H9 (cell line): ENCODE results near the gene MTMR12. TPM values are rescaled to one million over a fixed set of nuclear protein-coding genes. Genes with fewer than 3 reads are reported as not detected.
A peak's percentile ranks its signal among the peaks of the same experiment; 100 is the strongest.

Source experiments
- DNase-seq: peaks from one replicate; pipeline ENCODE4 v3.0.0-alpha.2; 2017
- H2AFZ ChIP-seq: one replicate; pipeline ENCODE4 v1.6.1; 2013; ENCODE audit warnings: mild to moderate bottlenecking, low read length, control low read depth, moderate library complexity
- H2AK5ac ChIP-seq: 2 replicates; pipeline ENCODE4 v1.6.1; 2013; ENCODE audit warnings: low read length, control low read depth, mixed read lengths; ENCODE audit not compliant: insufficient read length
- H2BK120ac ChIP-seq: one replicate; pipeline ENCODE4 v1.6.1; 2013; ENCODE audit warnings: low read depth, mild to moderate bottlenecking, low read length, control low read depth, inconsistent platforms; ENCODE audit not compliant: poor library complexity, severe bottlenecking
- H2BK12ac ChIP-seq: 2 replicates; pipeline ENCODE4 v1.6.1; 2013; ENCODE audit warnings: low read length, control low read depth, mixed read lengths, low read depth; ENCODE audit not compliant: insufficient read length
- H2BK15ac ChIP-seq: 2 replicates; pipeline ENCODE4 v1.6.1; 2013; ENCODE audit warnings: low read depth, low read length, control low read depth
- H2BK20ac ChIP-seq: one replicate; pipeline ENCODE4 v1.6.1; 2013; ENCODE audit warnings: low read depth, mild to moderate bottlenecking, low read length, control low read depth, inconsistent platforms; ENCODE audit not compliant: poor library complexity, severe bottlenecking
- H2BK5ac ChIP-seq: 2 replicates; pipeline ENCODE4 v1.6.1; 2013; ENCODE audit warnings: low read length, control low read depth, mixed read lengths; ENCODE audit not compliant: insufficient read length
- H3K14ac ChIP-seq: 2 replicates; pipeline ENCODE4 v1.6.1; 2013; ENCODE audit warnings: low read length, control low read depth; ENCODE audit not compliant: insufficient read depth
- H3K18ac ChIP-seq: 2 replicates; pipeline ENCODE4 v1.6.1; 2013; ENCODE audit warnings: low read depth, mild to moderate bottlenecking, mixed read lengths, low read length, control low read depth; ENCODE audit not compliant: insufficient read length
- H3K23ac ChIP-seq: 2 replicates; pipeline ENCODE4 v1.6.1; 2013; ENCODE audit warnings: low read length, control low read depth, mixed read lengths, low read depth; ENCODE audit not compliant: insufficient read length
- H3K23me2 ChIP-seq: 2 replicates; pipeline ENCODE4 v1.6.1; 2013; ENCODE audit warnings: low read depth, mild to moderate bottlenecking, mixed read lengths, low read length, control low read depth; ENCODE audit not compliant: insufficient read length, poor library complexity, severe bottlenecking
- H3K27ac ChIP-seq: 2 replicates; pipeline ENCODE4 v1.5.1; 2013; ENCODE audit warnings: low read length, control low read depth, mixed read lengths, low read depth; ENCODE audit not compliant: insufficient read length
- H3K27me3 ChIP-seq: 2 replicates; pipeline ENCODE4 v1.6.1; 2013; ENCODE audit warnings: low read length, control low read depth, inconsistent platforms; ENCODE audit not compliant: insufficient read depth
- H3K4ac ChIP-seq: 2 replicates; pipeline ENCODE4 v1.6.1; 2013; ENCODE audit warnings: low read depth, mild to moderate bottlenecking, control low read depth, inconsistent platforms, low read length, moderate library complexity
- H3K4me1 ChIP-seq: 2 replicates; pipeline ENCODE4 v1.6.1; 2013; ENCODE audit warnings: low read length, control low read depth, inconsistent platforms; ENCODE audit not compliant: insufficient read depth
- H3K4me2 ChIP-seq: 2 replicates; pipeline ENCODE4 v1.6.1; 2013; ENCODE audit warnings: low read length, control low read depth, mixed read lengths; ENCODE audit not compliant: insufficient read length, insufficient read depth
- H3K56ac ChIP-seq: 2 replicates; pipeline ENCODE4 v1.6.1; 2013; ENCODE audit warnings: low read depth, mild to moderate bottlenecking, mixed read lengths, low read length, control low read depth; ENCODE audit not compliant: insufficient read length
- H3K79me1 ChIP-seq: 2 replicates; pipeline ENCODE4 v1.6.1; 2013; ENCODE audit warnings: low read depth, mild to moderate bottlenecking, moderate library complexity, low read length, control low read depth, inconsistent platforms; ENCODE audit not compliant: insufficient read depth, poor library complexity, severe bottlenecking
- H3K79me2 ChIP-seq: 2 replicates; pipeline ENCODE4 v1.6.1; 2013; ENCODE audit warnings: low read length, control low read depth, inconsistent platforms; ENCODE audit not compliant: insufficient read depth
- H3K9ac ChIP-seq: 2 replicates; pipeline ENCODE4 v1.6.1; 2013; ENCODE audit warnings: low read length, control low read depth, mixed read lengths; ENCODE audit not compliant: insufficient read length; ENCODE audit errors: extremely low read depth
- H3K9me3 ChIP-seq: one replicate; pipeline ENCODE4 v1.6.1; 2013; ENCODE audit warnings: low read depth, low read length, inconsistent platforms; ENCODE audit not compliant: control insufficient read depth
- H3T11ph ChIP-seq: one replicate; pipeline ENCODE4 v1.6.1; 2013; ENCODE audit warnings: mild to moderate bottlenecking, low read length, control low read depth, inconsistent platforms
- H4K20me1 ChIP-seq: one replicate; pipeline ENCODE4 v1.6.1; 2013; ENCODE audit not compliant: control insufficient read depth, insufficient read length, insufficient read depth
- H4K5ac ChIP-seq: 2 replicates; pipeline ENCODE4 v1.6.1; 2013; ENCODE audit warnings: low read depth, mild to moderate bottlenecking, mixed read lengths, low read length, control low read depth; ENCODE audit not compliant: insufficient read length
- H4K8ac ChIP-seq: replicated peaks from 2 replicates; pipeline ENCODE4 v1.6.1; 2013; ENCODE audit warnings: low read length, control low read depth, mixed read lengths, low read depth; ENCODE audit not compliant: insufficient read length
- H4K91ac ChIP-seq: 2 replicates; pipeline ENCODE4 v1.6.1; 2013; ENCODE audit warnings: low read depth, mild to moderate bottlenecking, moderate library complexity, mixed read lengths, low read length, control low read depth; ENCODE audit not compliant: insufficient read length
- H3K27ac Mint-ChIP-seq, 3 experiments: 2 replicates in 2 of 3; 3 replicates in 1 of 3; pipeline ENCODE4 v1.8.0; 2020 to 2021; ENCODE audit warnings: mixed read lengths in 3 of 3, mild to moderate bottlenecking in 1 of 3, moderate library complexity in 1 of 3
- H3K27me3 Mint-ChIP-seq: 2 replicates; pipeline ENCODE4 v1.8.0; 2021; ENCODE audit warnings: low read depth, mild to moderate bottlenecking, moderate library complexity, mixed read lengths
- H3K36me3 Mint-ChIP-seq, 3 experiments: 2 replicates in 2 of 3; 3 replicates in 1 of 3; pipeline ENCODE4 v1.8.0; 2020 to 2021; ENCODE audit warnings: low read depth in 3 of 3, mixed read lengths in 3 of 3; ENCODE audit not compliant: insufficient read depth in 1 of 3
- H3K4me1 Mint-ChIP-seq, 2 experiments: 2 replicates each; pipeline ENCODE4 v1.8.0; 2020; ENCODE audit warnings: mixed read lengths in 2 of 2
- H3K4me3 Mint-ChIP-seq, 2 experiments: 2 replicates in 1 of 2; 3 replicates in 1 of 2; pipeline ENCODE4 v1.8.0; 2020 to 2021; ENCODE audit warnings: mild to moderate bottlenecking in 2 of 2, mixed read lengths in 2 of 2, moderate library complexity in 1 of 2
- H3K9me3 Mint-ChIP-seq, 2 experiments: 2 replicates in 1 of 2; 3 replicates in 1 of 2; pipeline ENCODE4 v1.8.0; 2020; ENCODE audit warnings: mild to moderate bottlenecking in 2 of 2, mixed read lengths in 2 of 2, moderate library complexity in 1 of 2
- CTCF ChIP-seq: fragments of 200-600 bp; sonication (generic); conservative IDR thresholded peaks from 3 replicates; pipeline ENCODE4 v1.8.0; 2021; ENCODE audit warnings: antibody characterized with exemption, mild to moderate bottlenecking
- WGBS: extraction: QIAGEN DNeasy Blood & Tissue Kit; methylation state at CpG from one replicate; pipeline ENCODE4 v1.1.7; 2013; ENCODE audit warnings: missing lambda C conversion rate, low lambda C conversion rate, mixed read lengths; ENCODE audit not compliant: insufficient read length; ENCODE audit errors: extremely low coverage; 5-methylcytosine and 5-hydroxymethylcytosine counted together
- total RNA-seq: library from RNA; stranded (reverse); gene quantifications from 2 replicates; pipeline ENCODE4 v1.2.1, GENCODE V29; 2021

Gene MTMR12
- total RNA-seq, 1 experiment from 2014 or later = 39.3 TPM

GRCh38 chr5:32223972-32224609 lies 88.6 kb downstream of the MTMR12 start:
- H2BK120ac ChIP-seq = peak overlapping the region; percentile 57
- H3K9me3 ChIP-seq = no peaks in the 10 kb centered on the region
- H3K4ac ChIP-seq = no peak overlapping the region
- H3K23ac ChIP-seq = no peak overlapping the region
- peaks cover 4% of the 10 kb centered on the region; the same call in 1 of the 2 replicates for H3K4me1 ChIP-seq
- no peaks in the 10 kb centered on the region for H3K79me1 ChIP-seq
- no peaks in the 10 kb centered on the region for H3K27me3 Mint-ChIP-seq
- H2BK20ac ChIP-seq = no peak overlapping the region
- H2AFZ ChIP-seq = no peak overlapping the region
- H2AK5ac ChIP-seq = no peak overlapping the region
- no peak overlapping the region for H4K91ac ChIP-seq
- H3K4me1 Mint-ChIP-seq = peaks cover 6 to 13% of the 10 kb centered on the region in 2 experiments; a peak in 3 of 4 replicates
- H2BK5ac ChIP-seq = no peak overlapping the region
- no peak overlapping the region for H3K56ac ChIP-seq
- H4K20me1 ChIP-seq = no peaks in the 10 kb centered on the region
- no peak overlapping the region for H3T11ph ChIP-seq
- H3K14ac ChIP-seq = no peak overlapping the region
- peak overlapping the region; percentile 54 for H3K18ac ChIP-seq
- peak; percentile 68 for DNase-seq
- peaks cover 10 to 15% (median 14%) of the 10 kb centered on the region in 3 experiments for H3K36me3 Mint-ChIP-seq
- H3K4me2 ChIP-seq = no peak overlapping the region
- no peak overlapping the region for H2BK15ac ChIP-seq
- no peaks in the 10 kb centered on the region for H3K27me3 ChIP-seq
- no peak overlapping the region for H3K9ac ChIP-seq
- no peak for TF ChIP-seq CTCF
- H3K27ac Mint-ChIP-seq = peak overlapping the region in 2 of 3 experiments; percentile 65 to 72; a peak in 1 of 7 replicates
- H3K9me3 Mint-ChIP-seq = no peaks in the 10 kb centered on the region; a peak in 1 of 5 replicates
- no peak overlapping the region for H4K5ac ChIP-seq
- no peaks in the 10 kb centered on the region for H3K23me2 ChIP-seq
- no peaks in the 10 kb centered on the region for H3K79me2 ChIP-seq
- no peak overlapping the region for H3K27ac ChIP-seq
- no peak overlapping the region for H2BK12ac ChIP-seq
- no peak overlapping the region for H3K4me3 Mint-ChIP-seq
- WGBS = no CpG with 5 or more reads among the region's 1 CpG
- H4K8ac ChIP-seq = no peak overlapping the region
